T1000 (cell line): Measurements from ENCODE around the gene USP46.

Experiments
- DNase-seq: peaks from one replicate; lab custom pipeline; 2025; ENCODE audit warnings: mixed read lengths; lab: John Stamatoyannopoulos, UW

Gene USP46

GRCh38 chr4:52618795-52619590, 40.1 kb downstream of the USP46 start:
- no peak for DNase-seq

DNA sequence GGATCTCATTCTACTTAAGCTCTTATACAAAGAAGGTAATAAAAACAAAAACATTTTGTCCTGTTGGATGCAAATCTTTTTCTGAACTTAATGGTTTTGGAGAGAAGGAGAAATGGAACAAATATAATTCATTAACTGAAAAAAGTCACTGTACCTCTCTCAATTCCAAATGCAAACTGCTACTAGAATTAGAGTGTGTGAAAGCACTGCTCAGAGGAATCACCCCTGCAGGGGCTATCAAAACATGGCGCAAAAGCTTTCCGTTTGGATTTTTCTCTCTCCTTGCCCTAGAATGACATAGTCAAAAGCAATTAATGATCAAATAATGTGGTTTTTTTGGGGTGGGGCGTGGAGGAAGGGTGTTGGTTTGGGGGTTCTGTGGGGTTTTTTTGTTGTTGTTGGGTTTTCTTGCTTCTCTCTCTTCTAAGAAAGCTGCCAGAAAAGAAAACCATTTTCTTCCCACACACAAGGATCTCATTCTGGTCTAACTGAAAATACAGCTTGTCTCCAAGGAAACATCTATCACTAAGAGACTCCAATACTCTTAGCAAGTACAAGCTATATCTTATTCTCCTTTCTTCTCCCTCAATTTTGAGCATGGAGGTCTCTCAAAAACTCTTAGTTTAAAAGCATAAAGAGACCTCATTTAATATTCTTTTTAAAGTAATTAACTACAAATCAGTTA, 41.6 kb downstream of the USP46 start:
- DNase-seq = no peak

GRCh38 chr4:52614241-52614640, 44.9 kb downstream of the USP46 start:
- no peak for DNase-seq

GRCh38 chr4:52612341-52612740, 46.8 kb downstream of the USP46 start:
- DNase-seq = no peak

GRCh38 chr4:52611030-52611555, 48.0 kb downstream of the USP46 start:
- no peak for DNase-seq

GRCh38 chr4:52606726-52607125, 52.4 kb downstream of the USP46 start:
- DNase-seq = no peak

- DNase-seq = no peak
Observed at GRCh38 chr4:52606040-52606439, 53.1 kb downstream of the USP46 start.

DNA sequence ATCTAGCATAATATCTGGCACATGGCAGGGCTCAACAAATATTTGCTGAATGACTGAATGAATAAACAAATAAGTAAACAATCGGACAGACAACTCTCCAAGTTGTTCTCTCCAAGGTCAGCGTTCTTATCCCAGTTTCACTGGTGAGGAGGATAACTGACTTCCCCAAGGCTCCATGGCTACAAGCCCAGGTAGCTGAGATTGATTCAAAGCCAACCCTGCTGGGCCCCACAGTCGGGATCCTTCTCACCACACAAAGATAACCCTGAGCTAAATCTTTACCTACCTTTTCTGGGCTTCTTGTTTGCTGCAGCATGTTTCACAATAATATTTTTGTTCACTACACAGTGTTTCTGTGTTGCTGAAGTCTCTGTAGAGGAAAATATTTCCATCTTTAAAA, 54.9 kb downstream of the USP46 start:
- DNase-seq = no peak

- no peak for DNase-seq
Observed at GRCh38 chr4:52600275-52600674, 58.8 kb downstream of the USP46 start.

- no peak for DNase-seq
Observed at GRCh38 chr4:52595001-52595400, 64.1 kb downstream of the USP46 start.

DNA sequence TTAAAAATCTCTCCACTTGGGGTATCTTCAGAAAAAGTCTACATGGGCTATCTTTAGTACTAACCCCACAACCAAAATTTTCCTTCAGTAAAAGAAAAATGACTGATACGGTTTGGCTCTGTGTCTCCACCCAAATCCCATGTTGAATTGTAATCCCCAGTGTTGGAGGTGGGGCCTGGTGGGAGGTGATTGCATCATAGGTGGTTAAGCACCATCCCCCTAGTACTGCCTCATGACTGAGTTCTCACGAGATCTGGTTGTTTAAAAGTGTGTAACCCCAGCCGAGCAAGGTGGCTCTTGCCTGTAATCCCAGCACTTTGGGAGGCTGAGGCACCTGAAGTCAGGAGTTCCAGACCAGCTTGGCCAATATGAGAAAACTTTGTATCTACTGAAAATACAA, 66.8 kb downstream of the USP46 start:
- DNase-seq = no peak

DNA sequence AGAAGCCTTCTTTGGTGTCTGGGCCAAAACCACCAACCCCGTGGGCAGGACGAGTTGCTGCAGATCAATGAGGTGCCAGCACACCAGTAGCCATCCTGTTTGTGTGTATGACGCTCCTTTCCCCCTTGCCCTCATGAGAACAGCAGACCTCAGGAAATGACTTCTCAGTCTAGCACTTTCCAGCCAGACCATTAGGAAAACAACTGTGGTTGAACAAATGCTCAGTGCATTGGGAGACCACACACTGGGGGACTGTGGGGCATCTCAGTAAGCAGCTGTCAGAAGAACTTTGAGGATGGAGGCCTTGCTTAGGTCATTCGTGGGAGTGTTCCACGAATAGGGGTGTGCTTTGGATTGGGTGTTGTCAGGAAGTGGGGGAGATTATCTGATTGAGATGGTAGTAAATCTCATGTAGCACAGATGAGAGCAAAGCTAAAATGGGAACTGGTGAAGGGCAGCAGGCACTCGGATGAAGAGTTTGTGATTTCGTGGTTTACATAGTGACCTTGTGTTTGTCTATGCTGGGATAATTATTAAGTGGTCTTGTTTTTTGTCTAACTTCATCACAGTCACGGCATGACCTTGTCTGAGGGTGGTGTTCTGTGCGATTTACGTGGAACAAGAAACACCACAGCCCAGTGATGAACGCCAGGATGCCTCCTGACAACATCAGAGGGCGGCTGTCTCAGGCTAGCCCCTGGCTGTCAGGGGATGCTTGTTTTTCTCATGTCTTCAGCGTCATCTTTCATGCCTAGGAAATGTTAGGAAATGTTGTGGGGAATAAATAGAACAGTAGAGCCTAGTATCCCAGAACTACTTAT, 70.1 kb downstream of the USP46 start:
- DNase-seq = no peak

DNA sequence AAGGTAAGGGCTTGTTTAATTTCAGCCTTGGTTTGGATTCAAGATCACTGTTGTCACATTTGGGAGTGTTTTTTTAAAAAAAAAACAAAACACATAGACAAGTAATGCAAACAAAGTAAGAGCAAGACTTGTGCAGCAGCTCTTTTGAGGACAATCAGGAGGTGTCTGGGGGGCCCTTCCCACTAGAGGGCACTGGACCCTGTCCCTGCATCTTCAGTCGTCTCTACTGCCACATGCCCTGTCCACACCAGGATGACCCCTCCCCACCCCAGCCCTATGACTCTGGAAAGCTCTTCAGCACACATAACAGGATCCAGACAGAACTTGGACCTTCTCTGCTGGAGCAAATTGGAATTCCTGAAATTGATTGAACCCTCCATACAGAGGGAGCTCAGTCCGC, 71.0 kb downstream of the USP46 start:
- DNase-seq = no peak

DNA sequence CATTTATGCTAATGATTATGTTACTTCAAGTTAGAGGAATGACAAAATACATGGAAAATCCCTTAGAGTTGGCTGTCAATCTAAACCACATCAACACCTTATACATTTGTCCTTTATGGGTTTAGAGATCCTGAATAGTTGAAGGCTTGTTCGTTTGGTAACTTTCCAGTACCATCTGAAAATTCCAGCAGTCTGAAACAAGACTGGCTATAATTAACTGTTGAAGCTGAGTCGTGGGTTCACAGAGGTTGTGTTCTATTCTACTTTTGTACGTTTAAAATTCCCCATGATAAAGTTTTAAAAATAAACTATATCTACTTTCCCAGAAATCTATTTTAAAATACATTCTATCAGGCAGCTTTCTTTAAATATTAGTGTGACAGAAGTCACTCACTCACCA, 73.0 kb downstream of the USP46 start:
- DNase-seq = no peak

DNA sequence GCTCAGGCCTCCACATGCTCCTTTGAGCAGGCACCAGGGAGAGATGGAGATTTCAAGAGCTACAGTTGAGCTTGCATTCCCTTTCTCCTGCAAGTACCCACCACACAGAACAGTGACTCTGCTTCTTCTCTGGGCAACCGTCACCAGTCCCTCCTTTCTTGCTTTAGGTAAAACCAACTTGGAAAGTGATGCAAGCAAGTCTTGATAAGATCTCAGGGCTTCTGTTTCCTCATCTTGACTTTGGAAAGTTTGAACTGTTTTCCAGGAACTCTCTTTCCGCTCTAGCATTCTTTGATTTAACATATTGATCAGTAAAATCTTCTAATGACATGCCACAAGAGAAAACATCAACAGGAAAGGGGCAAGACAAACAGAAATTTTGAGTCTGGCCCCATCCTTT, 73.7 kb downstream of the USP46 start:
- DNase-seq = no peak

DNA sequence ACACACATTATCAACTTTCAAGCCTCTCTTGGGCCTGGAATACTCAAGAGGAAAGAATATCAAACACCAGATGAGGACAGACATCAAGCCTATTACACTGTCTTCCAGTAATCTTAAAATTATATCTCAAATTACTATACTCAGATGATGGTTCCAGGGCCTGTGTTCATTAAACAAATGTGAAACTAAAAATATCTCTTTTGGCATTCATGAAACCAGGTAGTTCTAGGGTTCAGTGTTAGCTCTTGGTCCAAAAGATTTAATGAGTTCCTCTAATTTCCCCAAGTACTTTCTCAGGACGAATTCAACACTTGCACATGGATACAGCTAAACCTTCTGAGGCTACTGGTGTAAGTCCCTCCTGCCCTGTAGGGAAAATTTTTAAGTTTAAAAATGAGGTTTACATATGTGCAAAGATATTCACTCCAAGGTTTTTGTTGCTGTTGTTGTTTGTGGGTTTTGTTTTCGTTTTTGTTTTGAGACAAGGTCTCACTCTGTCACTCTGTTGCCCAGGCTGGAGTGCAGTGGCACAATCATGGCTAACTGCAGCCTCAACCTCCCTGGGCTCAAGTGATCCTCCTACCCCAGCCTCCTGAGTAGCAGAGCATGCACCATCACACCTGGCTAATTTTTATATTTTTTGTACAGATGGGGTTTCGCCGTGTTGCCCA, 79.4 kb downstream of the USP46 start:
- no peak for DNase-seq

GRCh38 chr4:52578951-52579350, 80.2 kb downstream of the USP46 start:
- DNase-seq = no peak

GRCh38 chr4:52577624-52577962, 81.5 kb downstream of the USP46 start:
- no peak for DNase-seq

GRCh38 chr4:52576961-52577623, 82.0 kb downstream of the USP46 start:
- DNase-seq = no peak

DNA sequence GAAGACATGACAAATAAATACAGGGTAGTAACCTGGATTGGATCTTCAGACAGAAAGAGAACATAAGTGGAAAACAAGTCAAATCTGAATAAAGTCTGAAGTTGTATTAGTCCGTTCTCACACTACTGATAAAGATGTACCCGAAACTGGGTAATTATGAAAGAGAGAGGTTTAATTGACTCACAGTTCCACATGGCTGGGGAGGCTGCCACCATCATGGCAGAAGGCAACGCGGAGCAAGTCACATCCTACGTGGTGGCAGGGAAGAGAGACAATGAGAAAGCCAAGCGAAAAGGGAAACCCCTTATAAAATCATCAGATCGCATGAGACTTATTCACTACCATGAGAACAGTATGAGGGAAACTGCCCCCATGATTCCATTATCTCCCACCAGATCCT, 82.8 kb downstream of the USP46 start:
- DNase-seq = no peak

- DNase-seq = no peak
Observed at GRCh38 chr4:52575406-52575805, 83.7 kb downstream of the USP46 start.

DNA sequence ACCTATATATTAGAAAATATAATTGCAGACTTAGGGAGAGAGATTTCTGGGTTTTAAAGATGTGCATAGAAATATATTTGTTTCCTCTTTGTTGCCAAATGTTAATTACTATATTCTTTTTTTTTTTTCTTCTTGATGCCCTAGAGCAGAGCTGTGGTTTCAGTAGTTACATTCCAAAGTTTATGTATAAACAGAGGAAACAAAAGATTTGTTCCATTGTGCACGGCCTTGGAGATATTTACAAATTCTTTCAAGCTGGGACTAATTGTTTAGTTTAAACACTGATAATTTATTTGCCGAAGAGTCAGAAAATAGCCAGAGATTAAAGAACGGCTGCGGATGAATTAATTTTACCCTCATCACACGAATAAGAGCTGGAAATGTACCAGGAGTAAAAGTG, 85.1 kb downstream of the USP46 start:
- no peak for DNase-seq
